Activated CD8-positive, alpha-beta memory T cell treated with anti-CD3 and anti-CD28 coated beads, Interleukin-2, amount 50 U/mL, for 48 hours (primary cell): Measurements from ENCODE around the gene RIMBP2.
A peak's percentile ranks its signal among the peaks of the same experiment; 100 is the strongest.
"Not testable (repeated sequence)": the region's sequence is repeated elsewhere in the genome, so short reads cannot be mapped to it uniquely, and the experiment has no call there.

ENCODE experiments used
- DNase-seq: peaks from one replicate; pipeline ENCODE4 v3.0.0-alpha.2; 2020

Gene RIMBP2, protein sequence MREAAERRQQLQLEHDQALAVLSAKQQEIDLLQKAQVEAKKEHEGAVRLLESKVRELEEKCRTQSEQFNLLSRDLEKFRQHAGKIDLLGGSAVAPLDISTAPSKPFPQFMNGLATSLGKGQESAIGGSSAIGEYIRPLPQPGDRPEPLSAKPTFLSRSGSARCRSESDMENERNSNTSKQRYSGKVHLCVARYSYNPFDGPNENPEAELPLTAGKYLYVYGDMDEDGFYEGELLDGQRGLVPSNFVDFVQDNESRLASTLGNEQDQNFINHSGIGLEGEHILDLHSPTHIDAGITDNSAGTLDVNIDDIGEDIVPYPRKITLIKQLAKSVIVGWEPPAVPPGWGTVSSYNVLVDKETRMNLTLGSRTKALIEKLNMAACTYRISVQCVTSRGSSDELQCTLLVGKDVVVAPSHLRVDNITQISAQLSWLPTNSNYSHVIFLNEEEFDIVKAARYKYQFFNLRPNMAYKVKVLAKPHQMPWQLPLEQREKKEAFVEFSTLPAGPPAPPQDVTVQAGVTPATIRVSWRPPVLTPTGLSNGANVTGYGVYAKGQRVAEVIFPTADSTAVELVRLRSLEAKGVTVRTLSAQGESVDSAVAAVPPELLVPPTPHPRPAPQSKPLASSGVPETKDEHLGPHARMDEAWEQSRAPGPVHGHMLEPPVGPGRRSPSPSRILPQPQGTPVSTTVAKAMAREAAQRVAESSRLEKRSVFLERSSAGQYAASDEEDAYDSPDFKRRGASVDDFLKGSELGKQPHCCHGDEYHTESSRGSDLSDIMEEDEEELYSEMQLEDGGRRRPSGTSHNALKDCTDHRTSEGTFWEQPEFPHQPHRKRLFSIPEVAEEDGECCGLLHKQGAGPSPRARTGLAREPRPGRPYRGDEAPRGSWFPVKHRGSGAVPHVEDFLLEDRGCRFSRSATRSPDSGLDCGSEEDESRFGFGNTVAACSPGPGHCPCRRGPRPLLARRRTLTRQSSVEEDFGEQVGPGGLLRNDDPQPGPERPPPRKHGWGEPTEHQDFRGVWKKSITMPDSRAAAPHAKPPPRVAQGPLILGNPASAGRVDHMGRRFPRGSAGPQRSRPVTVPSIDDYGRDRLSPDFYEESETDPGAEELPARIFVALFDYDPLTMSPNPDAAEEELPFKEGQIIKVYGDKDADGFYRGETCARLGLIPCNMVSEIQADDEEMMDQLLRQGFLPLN (N-terminal part only)

DNA sequence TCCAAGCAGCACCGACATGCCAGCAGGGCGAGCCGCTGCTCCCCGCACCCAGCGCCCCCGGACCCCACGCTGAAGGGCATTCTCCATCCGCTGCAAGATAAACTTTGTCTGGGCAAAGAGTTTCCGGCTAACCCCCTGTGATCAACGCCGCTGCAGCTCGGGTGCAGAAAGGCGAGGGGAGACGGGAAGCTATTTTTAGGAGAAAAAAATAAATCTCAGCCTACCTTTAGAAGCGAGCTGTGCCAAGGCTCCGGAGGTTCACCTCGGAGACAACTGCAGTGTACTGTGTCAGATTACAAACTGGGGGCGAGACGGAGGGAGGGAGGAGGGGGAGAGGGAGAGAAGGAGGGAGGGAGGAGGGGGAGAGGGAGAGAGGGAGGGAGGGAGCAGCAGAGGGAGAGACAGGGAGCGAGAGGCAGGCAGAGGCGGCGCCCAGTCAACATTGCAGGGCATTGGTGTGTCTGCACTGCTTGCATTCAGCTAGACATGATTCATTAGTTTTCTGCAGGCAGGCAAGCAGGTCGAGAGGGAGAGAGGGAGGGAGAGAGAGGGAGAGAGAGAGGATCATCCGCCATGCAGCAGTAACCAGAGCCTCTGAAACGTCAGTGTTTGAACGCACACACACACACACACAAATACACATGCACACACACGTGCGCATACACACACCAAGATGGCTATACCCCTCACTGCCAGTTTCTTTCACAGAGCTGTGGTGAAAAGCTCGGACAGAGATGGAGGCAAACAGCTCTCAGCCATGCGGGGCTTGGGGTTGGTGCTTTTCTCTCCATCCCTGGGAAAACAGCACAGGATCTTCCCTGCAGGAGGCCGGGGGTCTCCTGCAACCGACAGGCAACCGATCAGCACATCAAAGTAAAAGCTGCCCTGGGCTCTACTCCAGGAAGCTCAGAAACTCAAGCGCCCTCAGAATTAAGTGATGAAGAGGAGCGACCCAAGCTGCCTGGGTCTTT lies at the start of gene RIMBP2:
RIMBP2 (minus strand) TSS at position 302 of the 971 bp plus-strand sequence. CDS start 237,286 bp downstream, outside the sequence.
- no peak for DNase-seq

DNA sequence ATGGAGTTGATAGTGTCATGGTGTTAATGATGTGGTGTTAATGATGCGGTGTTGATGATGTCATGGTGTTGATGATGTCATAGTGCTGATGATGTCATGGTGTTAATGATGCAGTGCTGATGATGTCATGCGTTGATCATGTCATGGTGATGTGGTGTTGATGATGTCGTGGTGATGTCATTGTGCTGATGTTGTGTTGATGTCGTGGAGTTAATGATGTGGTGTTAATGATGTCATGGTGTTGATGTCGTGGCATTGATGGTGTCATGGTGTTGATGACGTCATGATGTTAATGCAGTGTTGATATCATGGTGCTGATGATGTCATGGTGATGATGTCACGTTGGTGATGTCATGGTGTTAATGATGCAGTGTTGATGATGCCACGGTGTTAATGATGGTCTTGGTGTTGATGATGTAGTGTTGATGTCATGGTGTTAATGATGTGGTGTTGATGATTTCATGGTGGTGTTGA lies 49.1 kb upstream of the RIMBP2 start:
- no peak for DNase-seq

- DNase-seq, result peak; percentile 72
These were observed 48.5 kb upstream of the RIMBP2 start for GRCh38 chr12:130764475-130765185.

GRCh38 chr12:130764073-130764472 lies 48.0 kb upstream of the RIMBP2 start:
- DNase-seq, result no peak

DNA sequence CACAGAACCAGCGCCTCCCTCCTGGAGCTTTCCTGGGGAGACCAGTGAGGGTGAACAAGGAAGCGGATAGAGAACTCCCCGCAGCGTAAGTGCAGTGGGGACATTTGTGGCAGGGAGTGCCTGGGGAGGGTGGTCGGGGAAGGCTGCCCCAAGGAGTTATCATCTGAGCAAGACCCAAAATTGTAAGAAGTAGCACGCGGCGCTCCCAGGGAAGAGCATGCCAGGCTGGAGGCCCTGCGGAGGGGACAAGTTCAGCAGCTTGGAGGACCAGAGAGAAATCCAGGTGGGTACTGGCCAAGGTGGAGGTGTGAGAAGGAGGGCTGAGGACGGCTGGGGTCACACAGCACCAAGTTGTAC lies 46.2 kb upstream of the RIMBP2 start:
- DNase-seq, result no peak

GRCh38 chr12:130761537-130762318 lies 45.6 kb upstream of the RIMBP2 start:
- DNase-seq, result peak; percentile 81

GRCh38 chr12:130754234-130754901 lies 38.3 kb upstream of the RIMBP2 start:
- DNase-seq, result no peak

DNA sequence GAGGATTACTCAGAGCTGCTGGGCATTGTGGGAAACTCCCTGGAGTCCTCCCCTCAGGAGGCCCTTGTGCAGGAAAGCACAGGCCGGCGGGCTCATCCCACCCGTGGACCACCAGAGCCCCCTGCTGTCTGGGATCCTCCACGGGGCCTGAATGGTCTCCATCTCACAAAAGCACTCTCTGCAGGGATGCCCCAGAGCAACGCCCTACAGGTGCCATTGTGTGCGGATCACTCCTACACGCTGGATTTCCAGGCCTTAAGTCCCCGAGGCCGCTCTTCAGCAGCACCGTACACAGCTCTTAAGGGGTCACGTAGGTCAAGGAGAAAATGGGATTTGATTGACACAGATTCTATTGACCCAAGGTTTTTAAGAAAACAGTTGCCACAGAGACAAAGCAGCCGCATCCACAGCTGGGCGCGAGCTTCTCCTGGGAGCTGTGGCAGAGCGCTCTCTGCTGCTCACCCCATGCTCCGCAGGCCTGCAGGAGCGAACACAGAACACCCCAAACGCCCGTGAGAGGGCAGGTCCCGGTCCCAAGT lies 36.7 kb upstream of the RIMBP2 start:
- no peak for DNase-seq

GRCh38 chr12:130752037-130752436 lies 35.9 kb upstream of the RIMBP2 start:
- DNase-seq, result not testable (repeated sequence)

GRCh38 chr12:130748786-130749185 lies 32.7 kb upstream of the RIMBP2 start:
- no peak for DNase-seq

DNA sequence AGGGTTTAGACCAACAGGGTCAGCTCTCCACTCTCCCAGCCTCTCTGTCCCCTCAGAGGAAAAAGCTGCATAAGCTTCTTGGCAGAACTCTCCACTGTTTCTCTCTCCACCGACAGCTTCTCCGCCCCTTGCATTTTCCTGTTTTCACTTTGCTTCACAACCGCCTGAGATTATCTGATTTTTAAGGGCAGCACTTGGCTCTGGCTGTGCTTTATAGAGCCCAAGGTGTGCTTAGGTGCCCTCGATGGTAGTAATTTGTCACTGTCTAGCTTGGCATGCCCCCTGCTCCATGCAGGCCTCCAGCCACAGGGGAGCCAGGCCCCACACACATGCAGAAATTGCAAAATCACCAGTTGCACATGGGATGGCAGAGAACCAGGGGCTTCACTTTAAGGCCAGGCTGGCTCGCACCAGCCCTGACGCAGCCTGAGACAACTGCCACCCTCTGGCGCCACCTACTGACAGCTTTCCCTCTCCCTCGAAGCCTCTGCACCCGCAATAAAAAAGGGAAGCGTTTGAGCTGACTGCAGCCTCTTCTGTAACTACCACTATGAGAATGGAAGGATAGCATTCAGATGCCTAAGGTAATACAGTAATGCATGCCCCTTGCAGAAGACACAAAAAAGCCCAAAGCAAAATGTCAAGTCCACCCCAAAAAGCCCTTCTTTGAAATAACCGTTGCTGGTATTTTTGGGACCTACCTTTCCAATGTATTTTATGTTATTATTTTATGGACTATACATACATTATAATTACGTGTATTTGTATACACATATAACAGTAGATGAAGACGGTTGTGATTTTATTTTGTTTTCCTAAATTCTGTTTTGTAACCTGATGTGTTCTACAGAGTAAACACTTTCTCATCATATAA lies 32.0 kb upstream of the RIMBP2 start:
- peak; percentile 91 for DNase-seq

DNA sequence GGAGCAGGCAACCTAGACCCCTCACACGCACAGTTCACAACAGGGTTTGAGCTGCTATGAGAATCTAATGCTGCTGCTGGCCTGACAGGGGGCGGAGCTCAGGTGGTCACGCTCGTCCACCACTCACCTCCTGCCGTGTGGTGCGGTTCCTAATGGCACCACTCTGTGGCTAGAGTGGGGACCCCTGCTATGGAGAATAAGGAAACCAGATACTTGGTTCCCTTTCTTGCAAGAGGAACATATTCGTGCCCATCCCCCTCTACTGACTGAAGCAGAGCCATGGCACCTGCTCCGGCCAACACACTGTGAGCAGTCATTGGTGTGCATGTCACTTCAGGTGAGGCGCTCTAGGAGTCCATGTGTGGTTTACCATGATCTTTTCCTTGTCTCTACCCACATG lies 30.4 kb upstream of the RIMBP2 start:
- DNase-seq, result no peak

GRCh38 chr12:130745921-130746320 lies 29.8 kb upstream of the RIMBP2 start:
- DNase-seq, result no peak

DNA sequence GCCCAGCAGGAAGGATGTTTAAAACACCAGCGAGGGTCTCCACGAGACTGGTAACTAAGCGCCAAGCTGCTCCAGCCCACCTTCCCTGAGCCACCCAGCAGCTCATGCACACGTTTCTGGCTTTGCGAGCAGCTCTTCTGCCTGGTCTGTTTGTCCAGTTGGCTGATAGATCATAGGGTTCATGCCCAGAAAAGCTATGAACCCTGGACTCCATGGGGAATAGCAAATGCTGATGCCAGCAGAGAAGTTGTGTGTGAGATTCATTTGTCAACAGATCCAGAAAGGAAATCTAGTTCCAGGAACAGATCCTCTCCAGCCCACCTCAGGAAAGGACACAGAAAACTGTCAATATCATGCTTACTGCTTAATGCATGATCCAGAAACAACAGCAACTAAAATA lies 28.2 kb upstream of the RIMBP2 start:
- DNase-seq, result no peak

DNA sequence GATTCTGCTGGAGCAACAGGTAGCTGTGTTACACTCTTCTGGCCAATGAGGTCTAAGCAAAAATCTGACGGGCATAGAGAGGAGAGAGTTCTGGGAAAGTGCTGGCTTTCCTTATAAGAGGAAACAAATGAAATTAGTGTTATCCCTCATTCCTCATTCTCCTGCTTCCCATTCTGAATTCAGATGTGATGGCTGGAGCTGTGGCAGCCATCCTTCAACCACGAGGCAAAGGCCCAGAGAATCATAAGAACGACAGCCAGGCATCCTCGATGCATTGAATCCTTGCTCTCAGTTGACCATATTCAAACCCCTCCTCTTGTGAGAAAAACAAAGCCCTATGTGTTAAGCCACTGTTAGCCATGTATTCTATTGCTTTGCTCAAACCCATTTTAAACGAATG lies 27.5 kb upstream of the RIMBP2 start:
- DNase-seq, result no peak

DNA sequence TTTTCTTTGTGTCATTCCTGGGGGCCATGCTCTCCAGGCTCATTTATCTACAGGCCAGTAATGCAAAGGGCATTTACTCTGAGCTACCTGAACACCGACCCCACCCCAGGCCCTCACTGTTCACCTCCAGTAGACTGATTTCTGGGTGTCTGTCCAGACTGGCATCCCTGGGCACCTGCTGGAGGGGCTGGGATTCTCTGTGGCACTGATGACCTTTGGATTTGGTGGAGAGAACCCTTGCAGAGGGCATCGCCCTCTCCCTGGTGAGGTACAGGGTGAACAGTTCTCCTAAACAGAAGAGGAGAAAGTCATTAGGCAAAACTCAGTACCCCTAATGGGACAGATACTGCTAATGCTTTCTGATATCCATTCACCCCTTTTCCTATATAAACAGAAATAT lies 27.1 kb upstream of the RIMBP2 start:
- no peak for DNase-seq

DNA sequence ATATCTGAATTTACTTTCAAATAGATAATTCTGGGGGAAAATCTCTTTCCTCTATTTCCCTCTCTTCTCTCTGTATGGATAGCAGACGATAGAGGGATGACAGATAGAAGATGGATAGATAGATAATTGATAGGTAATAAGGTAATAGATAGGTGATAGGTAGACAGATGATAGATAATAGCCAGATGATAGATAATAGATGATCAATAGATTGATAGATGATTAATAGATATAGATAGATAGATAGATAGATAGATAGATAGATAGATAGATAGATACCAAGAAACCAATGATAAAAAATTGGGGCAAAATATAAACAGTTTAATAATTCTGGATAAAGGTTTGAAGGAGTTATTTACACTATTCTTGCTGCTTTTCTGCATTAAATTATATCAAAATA lies 26.6 kb upstream of the RIMBP2 start:
- DNase-seq, result no peak

DNA sequence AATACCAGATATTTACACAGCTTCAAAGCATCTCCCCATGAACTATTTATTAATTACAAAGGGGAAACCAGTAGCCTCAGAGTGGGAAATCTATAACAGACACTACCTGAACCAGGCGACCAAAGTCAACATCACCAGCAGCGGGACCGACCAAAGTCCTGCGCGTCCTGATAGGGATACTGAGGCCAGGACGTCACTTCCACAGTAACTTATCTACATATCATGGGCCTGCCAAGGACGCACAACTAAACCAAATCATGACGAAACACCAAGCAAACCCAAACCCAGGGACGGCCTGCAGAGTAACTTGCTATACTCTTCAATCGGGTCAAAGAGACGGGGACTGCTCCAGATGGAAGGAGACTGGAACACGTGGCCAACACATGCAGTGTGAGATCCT lies 26.0 kb upstream of the RIMBP2 start:
- no peak for DNase-seq

DNA sequence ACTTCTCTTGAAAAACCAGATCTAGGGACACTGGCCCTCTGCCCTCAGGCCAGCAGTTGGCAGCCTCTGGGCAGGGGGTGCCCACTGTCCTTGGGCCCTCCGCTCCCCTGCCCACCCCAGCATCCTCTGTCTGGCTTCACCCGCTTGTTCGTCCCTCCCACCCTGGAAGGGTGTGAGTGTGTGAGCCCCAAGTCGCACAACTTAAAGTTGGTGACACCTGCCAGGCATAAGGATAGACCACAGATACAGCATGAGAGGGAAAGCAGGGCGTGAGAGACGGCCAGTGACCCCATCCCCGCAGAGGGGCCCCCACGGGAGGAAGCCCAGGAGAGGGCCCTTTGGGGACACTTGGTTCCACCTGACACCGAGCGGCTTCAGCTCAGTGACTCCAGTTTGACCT lies 23.5 kb upstream of the RIMBP2 start:
- no peak for DNase-seq
